ENCODE results near the gene MGA.

- TF ChIP-seq POLR2A (IDR thresholded peaks at IDR 0.05) (no peak), CTCF (IDR thresholded peaks at IDR 0.05) (peak in 5 of 7 experiments; percentile 36 to 66 (median 59)), POLR2AphosphoS5 (IDR thresholded peaks at IDR 0.05) (peak; percentile 93 to 98 (median 96)), EP300 (IDR thresholded peaks at IDR 0.05) (no peak)
These were observed 114.1 kb downstream of the MGA start, which contains the start of gene MAPKBP1 for GRCh38 chr15:41774062-41774881.

All from stomach (tissue), 4 donors.